ENCODE data around the gene EXOSC7.

EXOSC7 gene

GRCh38 chr3:44976002-44976815, at the start of gene EXOSC7, which contains the start of gene ZDHHC3:
Gene EXOSC7 (plus strand): TSS chr3:44976244. CDS start chr3:44976278, 34 bp downstream.
Gene ZDHHC3 (minus strand): TSS chr3:44976174. CDS start chr3:44959436, 16,738 bp downstream.
- peak within 1 kb of the TSS; percentile 89 for H3K4me3 ChIP-seq (ENCODE audit: control insufficient read depth, low read depth, low read length)
- TF ChIP-seq CTCF (conservative IDR thresholded peaks at IDR 0.05; ENCODE audit: control insufficient read depth, insufficient read depth, low read depth, low read length) = no peak
- peak; percentile 80 for DNase-seq (ENCODE audit: low read depth)

- DNase-seq (ENCODE audit: low read depth) = no peak
- no peak for TF ChIP-seq CTCF (conservative IDR thresholded peaks at IDR 0.05; ENCODE audit: control insufficient read depth, insufficient read depth, low read depth, low read length)
These were observed 49.1 kb upstream of the EXOSC7 start for GRCh38 chr3:44926921-44927320.

GRCh38 chr3:44927371-44927770, 48.7 kb upstream of the EXOSC7 start:
- TF ChIP-seq CTCF (conservative IDR thresholded peaks at IDR 0.05; ENCODE audit: control insufficient read depth, insufficient read depth, low read depth, low read length) = no peak
- H3K4me3 ChIP-seq (ENCODE audit: control insufficient read depth, low read depth, low read length) = no peak overlapping the region
- no peak for DNase-seq (ENCODE audit: low read depth)

More at GRCh38 chr3:44926921-44927320, 49.1 kb upstream of the EXOSC7 start:
- H3K4me3 ChIP-seq (ENCODE audit: control insufficient read depth, low read depth, low read length) = no peak overlapping the region

- H3K4me3 ChIP-seq (ENCODE audit: control insufficient read depth, low read depth, low read length) = no peak overlapping the region
- TF ChIP-seq CTCF (conservative IDR thresholded peaks at IDR 0.05; ENCODE audit: control insufficient read depth, insufficient read depth, low read depth, low read length) = no peak
- DNase-seq (ENCODE audit: low read depth) = no peak
These were observed 46.3 kb upstream of the EXOSC7 start for GRCh38 chr3:44929782-44930181.

GRCh38 chr3:44930911-44931310, 45.1 kb upstream of the EXOSC7 start:
- TF ChIP-seq CTCF (conservative IDR thresholded peaks at IDR 0.05; ENCODE audit: control insufficient read depth, insufficient read depth, low read depth, low read length) = no peak
- DNase-seq (ENCODE audit: low read depth) = no peak

GRCh38 chr3:44931791-44932190, 44.3 kb upstream of the EXOSC7 start:
- TF ChIP-seq CTCF (conservative IDR thresholded peaks at IDR 0.05; ENCODE audit: control insufficient read depth, insufficient read depth, low read depth, low read length) = no peak
- no peak for DNase-seq (ENCODE audit: low read depth)
- H3K4me3 ChIP-seq (ENCODE audit: control insufficient read depth, low read depth, low read length) = no peak overlapping the region

More at GRCh38 chr3:44930911-44931310, 45.1 kb upstream of the EXOSC7 start:
- H3K4me3 ChIP-seq (ENCODE audit: control insufficient read depth, low read depth, low read length) = no peak overlapping the region
